Measurements from ENCODE around the gene FAM81A.

FAM81A gene

GRCh38 chr15:59550530-59550929 is 112.5 kb downstream of the FAM81A start:
- Histone ChIP-seq H3K9me3 (ENCODE audit: control insufficient read depth, insufficient read depth, low read length) (no peaks in the 10 kb centered on the region), H3K36me3 (ENCODE audit: control insufficient read depth, insufficient read depth, low read length) (no peaks in the 10 kb centered on the region), H3K27me3 (ENCODE audit: control insufficient read depth, insufficient read depth, low read length) (peaks cover 64% of the 10 kb centered on the region), H3K9ac (ENCODE audit: low read depth, low read length) (no peak overlapping the region), H3K4me1 (ENCODE audit: control insufficient read depth, insufficient read depth, low read length) (peaks cover 18% of the 10 kb centered on the region), H3K4me3 (ENCODE audit: low read depth, low read length) (no peak overlapping the region)

GRCh38 chr15:59550956-59551355 is 113.0 kb downstream of the FAM81A start:
- H3K36me3 ChIP-seq (ENCODE audit: control insufficient read depth, insufficient read depth, low read length), result no peaks in the 10 kb centered on the region
- H3K4me3 ChIP-seq (ENCODE audit: low read depth, low read length), result no peak overlapping the region
- no peak overlapping the region for H3K9ac ChIP-seq (ENCODE audit: low read depth, low read length)
- H3K27me3 ChIP-seq (ENCODE audit: control insufficient read depth, insufficient read depth, low read length), result peaks cover 60% of the 10 kb centered on the region
- peaks cover 16% of the 10 kb centered on the region for H3K4me1 ChIP-seq (ENCODE audit: control insufficient read depth, insufficient read depth, low read length)
- no peaks in the 10 kb centered on the region for H3K9me3 ChIP-seq (ENCODE audit: control insufficient read depth, insufficient read depth, low read length)

- H3K9me3 ChIP-seq (ENCODE audit: control insufficient read depth, insufficient read depth, low read length), result no peaks in the 10 kb centered on the region
- H3K36me3 ChIP-seq (ENCODE audit: control insufficient read depth, insufficient read depth, low read length), result no peaks in the 10 kb centered on the region
- H3K27me3 ChIP-seq (ENCODE audit: control insufficient read depth, insufficient read depth, low read length), result peaks cover 31% of the 10 kb centered on the region
- H3K4me1 ChIP-seq (ENCODE audit: control insufficient read depth, insufficient read depth, low read length), result peaks cover 6% of the 10 kb centered on the region
- no peak overlapping the region for H3K9ac ChIP-seq (ENCODE audit: low read depth, low read length)
- no peak overlapping the region for H3K4me3 ChIP-seq (ENCODE audit: low read depth, low read length)
These were observed 116.1 kb downstream of the FAM81A start for GRCh38 chr15:59553879-59554735.

- no peaks in the 10 kb centered on the region for H3K36me3 ChIP-seq (ENCODE audit: control insufficient read depth, insufficient read depth, low read length)
- H3K27me3 ChIP-seq (ENCODE audit: control insufficient read depth, insufficient read depth, low read length), result peaks cover 27% of the 10 kb centered on the region
- no peak overlapping the region for H3K9ac ChIP-seq (ENCODE audit: low read depth, low read length)
- peaks cover 2% of the 10 kb centered on the region for H3K4me1 ChIP-seq (ENCODE audit: control insufficient read depth, insufficient read depth, low read length)
- no peak overlapping the region for H3K4me3 ChIP-seq (ENCODE audit: low read depth, low read length)
- H3K9me3 ChIP-seq (ENCODE audit: control insufficient read depth, insufficient read depth, low read length), result no peaks in the 10 kb centered on the region
These were observed 117.7 kb downstream of the FAM81A start for GRCh38 chr15:59555696-59556095.

GRCh38 chr15:59556380-59556779 is 118.4 kb downstream of the FAM81A start:
- no peaks in the 10 kb centered on the region for H3K9me3 ChIP-seq (ENCODE audit: control insufficient read depth, insufficient read depth, low read length)
- H3K4me3 ChIP-seq (ENCODE audit: low read depth, low read length), result no peak overlapping the region
- H3K4me1 ChIP-seq (ENCODE audit: control insufficient read depth, insufficient read depth, low read length), result peaks cover under 1% of the 10 kb centered on the region
- H3K9ac ChIP-seq (ENCODE audit: low read depth, low read length), result no peak overlapping the region
- H3K36me3 ChIP-seq (ENCODE audit: control insufficient read depth, insufficient read depth, low read length), result no peaks in the 10 kb centered on the region
- peaks cover 20% of the 10 kb centered on the region for H3K27me3 ChIP-seq (ENCODE audit: control insufficient read depth, insufficient read depth, low read length)

- H3K36me3 ChIP-seq (ENCODE audit: control insufficient read depth, insufficient read depth, low read length), result no peaks in the 10 kb centered on the region
- H3K4me3 ChIP-seq (ENCODE audit: low read depth, low read length), result no peak overlapping the region
- H3K9me3 ChIP-seq (ENCODE audit: control insufficient read depth, insufficient read depth, low read length), result no peaks in the 10 kb centered on the region
- no peaks in the 10 kb centered on the region for H3K4me1 ChIP-seq (ENCODE audit: control insufficient read depth, insufficient read depth, low read length)
- H3K9ac ChIP-seq (ENCODE audit: low read depth, low read length), result no peak overlapping the region
- H3K27me3 ChIP-seq (ENCODE audit: control insufficient read depth, insufficient read depth, low read length), result peaks cover 9% of the 10 kb centered on the region
These were observed 119.6 kb downstream of the FAM81A start for GRCh38 chr15:59557581-59557980.

- Histone ChIP-seq H3K4me1 (ENCODE audit: control insufficient read depth, insufficient read depth, low read length) (no peaks in the 10 kb centered on the region), H3K9ac (ENCODE audit: low read depth, low read length) (no peak overlapping the region), H3K4me3 (ENCODE audit: low read depth, low read length) (no peak overlapping the region)
These were observed 120.9 kb downstream of the FAM81A start for GRCh38 chr15:59558851-59559250.

GRCh38 chr15:59561547-59561946 is 123.6 kb downstream of the FAM81A start:
- Histone ChIP-seq H3K9me3 (ENCODE audit: control insufficient read depth, insufficient read depth, low read length) (no peaks in the 10 kb centered on the region), H3K36me3 (ENCODE audit: control insufficient read depth, insufficient read depth, low read length) (no peaks in the 10 kb centered on the region), H3K4me1 (ENCODE audit: control insufficient read depth, insufficient read depth, low read length) (no peaks in the 10 kb centered on the region), H3K27me3 (ENCODE audit: control insufficient read depth, insufficient read depth, low read length) (no peaks in the 10 kb centered on the region), H3K4me3 (ENCODE audit: low read depth, low read length) (no peak overlapping the region), H3K9ac (ENCODE audit: low read depth, low read length) (no peak overlapping the region)

More at GRCh38 chr15:59558851-59559250, 120.9 kb downstream of the FAM81A start:
- Histone ChIP-seq H3K27me3 (ENCODE audit: control insufficient read depth, insufficient read depth, low read length) (peaks cover 6% of the 10 kb centered on the region), H3K36me3 (ENCODE audit: control insufficient read depth, insufficient read depth, low read length) (no peaks in the 10 kb centered on the region), H3K9me3 (ENCODE audit: control insufficient read depth, insufficient read depth, low read length) (no peaks in the 10 kb centered on the region)

GRCh38 chr15:59562448-59563186 is 124.6 kb downstream of the FAM81A start:
- Histone ChIP-seq H3K4me1 (ENCODE audit: control insufficient read depth, insufficient read depth, low read length) (no peaks in the 10 kb centered on the region), H3K9me3 (ENCODE audit: control insufficient read depth, insufficient read depth, low read length) (no peaks in the 10 kb centered on the region), H3K4me3 (ENCODE audit: low read depth, low read length) (no peak overlapping the region), H3K36me3 (ENCODE audit: control insufficient read depth, insufficient read depth, low read length) (no peaks in the 10 kb centered on the region), H3K27me3 (ENCODE audit: control insufficient read depth, insufficient read depth, low read length) (no peaks in the 10 kb centered on the region), H3K9ac (ENCODE audit: low read depth, low read length) (no peak overlapping the region)

GRCh38 chr15:59565299-59565698 is 127.3 kb downstream of the FAM81A start:
- no peaks in the 10 kb centered on the region for H3K9me3 ChIP-seq (ENCODE audit: control insufficient read depth, insufficient read depth, low read length)

GRCh38 chr15:59567324-59567723 is 129.3 kb downstream of the FAM81A start:
- no peak overlapping the region for H3K9ac ChIP-seq (ENCODE audit: low read depth, low read length)
- no peaks in the 10 kb centered on the region for H3K4me1 ChIP-seq (ENCODE audit: control insufficient read depth, insufficient read depth, low read length)
- H3K9me3 ChIP-seq (ENCODE audit: control insufficient read depth, insufficient read depth, low read length), result no peaks in the 10 kb centered on the region
- H3K36me3 ChIP-seq (ENCODE audit: control insufficient read depth, insufficient read depth, low read length), result no peaks in the 10 kb centered on the region
- no peak overlapping the region for H3K4me3 ChIP-seq (ENCODE audit: low read depth, low read length)
- no peaks in the 10 kb centered on the region for H3K27me3 ChIP-seq (ENCODE audit: control insufficient read depth, insufficient read depth, low read length)

More at GRCh38 chr15:59565299-59565698, 127.3 kb downstream of the FAM81A start:
- Histone ChIP-seq H3K36me3 (ENCODE audit: control insufficient read depth, insufficient read depth, low read length) (no peaks in the 10 kb centered on the region), H3K27me3 (ENCODE audit: control insufficient read depth, insufficient read depth, low read length) (no peaks in the 10 kb centered on the region), H3K4me1 (ENCODE audit: control insufficient read depth, insufficient read depth, low read length) (no peaks in the 10 kb centered on the region), H3K9ac (ENCODE audit: low read depth, low read length) (no peak overlapping the region), H3K4me3 (ENCODE audit: low read depth, low read length) (no peak overlapping the region)

GRCh38 chr15:59569477-59569876 is 131.5 kb downstream of the FAM81A start:
- H3K4me1 ChIP-seq (ENCODE audit: control insufficient read depth, insufficient read depth, low read length), result no peaks in the 10 kb centered on the region
- H3K36me3 ChIP-seq (ENCODE audit: control insufficient read depth, insufficient read depth, low read length), result no peaks in the 10 kb centered on the region
- H3K4me3 ChIP-seq (ENCODE audit: low read depth, low read length), result no peak overlapping the region
- no peaks in the 10 kb centered on the region for H3K9me3 ChIP-seq (ENCODE audit: control insufficient read depth, insufficient read depth, low read length)
- H3K27me3 ChIP-seq (ENCODE audit: control insufficient read depth, insufficient read depth, low read length), result no peaks in the 10 kb centered on the region
- H3K9ac ChIP-seq (ENCODE audit: low read depth, low read length), result no peak overlapping the region
